Endothelial cell of coronary artery (primary cell): ENCODE measurements around the gene OLFML2B. TPM values are rescaled to one million over a fixed set of nuclear protein-coding genes. Genes with fewer than 3 reads are reported as not detected.

ENCODE experiments used
- total RNA-seq: library from RNA; depleted of rRNA; stranded (reverse); fragments of >200 nt; gene quantifications from 2 replicates; pipeline ENCODE4 v1.2.3, GENCODE V29; 2014

OLFML2B gene
- total RNA-seq = 0.09 and 0.28 TPM in 2 replicates

GRCh38 chr1:162023547-162024501 is at the start of gene OLFML2B:
TSS of gene OLFML2B (minus strand) at chr1:162023869. CDS start at chr1:162023430, 439 bp downstream.

GRCh38 chr1:162069334-162070093 is 45.8 kb upstream of the OLFML2B start, which contains the start of gene NOS1AP:
TSS of gene NOS1AP (plus strand) at chr1:162069691. CDS start at chr1:162070178, 487 bp downstream.

Other genes starting within 250 kb of the OLFML2B start
- 0.66 and 0.81 TPM in 2 replicates for gene NOS1AP, start 45.8 kb upstream of the OLFML2B start, total RNA-seq